Duodenal mucosa (tissue), 2 donors: ENCODE data around the gene PACSIN3.
"Not testable (repeated sequence)": the region's sequence is repeated elsewhere in the genome, so short reads cannot be mapped to it uniquely, and the experiment has no call there.

Experiments
- H3K27ac ChIP-seq: one replicate; pipeline ENCODE4 v1.7.0; 2013; ENCODE audit warnings: low read depth, low read length
- H3K27me3 ChIP-seq, 2 donors: one replicate each; pipeline ENCODE4 v1.7.0; 2013; ENCODE audit warnings: low read length in 2 of 2, control low read depth in 1 of 2; ENCODE audit not compliant: insufficient read depth in 2 of 2, control insufficient read depth in 1 of 2
- H3K36me3 ChIP-seq, 2 donors: one replicate each; pipeline ENCODE4 v1.7.0; 2013; ENCODE audit warnings: low read length in 2 of 2, control low read depth in 1 of 2; ENCODE audit not compliant: insufficient read depth in 2 of 2, control insufficient read depth in 1 of 2
- H3K4me1 ChIP-seq, 2 donors: one replicate each; pipeline ENCODE4 v1.7.0; 2013; ENCODE audit warnings: low read length in 2 of 2, control low read depth in 1 of 2; ENCODE audit not compliant: insufficient read depth in 2 of 2, control insufficient read depth in 1 of 2
- H3K4me3 ChIP-seq, 2 donors: one replicate each; pipeline ENCODE4 v1.7.0; 2013; ENCODE audit warnings: low read length in 2 of 2, low read depth in 1 of 2
- H3K9ac ChIP-seq, 2 donors: one replicate each; pipeline ENCODE4 v1.7.0; 2013; ENCODE audit warnings: low read length in 2 of 2, low read depth in 1 of 2
- H3K9me3 ChIP-seq, 2 donors: one replicate each; pipeline ENCODE4 v1.7.0; 2013; ENCODE audit warnings: low read length in 2 of 2, control low read depth in 1 of 2; ENCODE audit not compliant: control insufficient read depth in 1 of 2

Gene PACSIN3

DNA sequence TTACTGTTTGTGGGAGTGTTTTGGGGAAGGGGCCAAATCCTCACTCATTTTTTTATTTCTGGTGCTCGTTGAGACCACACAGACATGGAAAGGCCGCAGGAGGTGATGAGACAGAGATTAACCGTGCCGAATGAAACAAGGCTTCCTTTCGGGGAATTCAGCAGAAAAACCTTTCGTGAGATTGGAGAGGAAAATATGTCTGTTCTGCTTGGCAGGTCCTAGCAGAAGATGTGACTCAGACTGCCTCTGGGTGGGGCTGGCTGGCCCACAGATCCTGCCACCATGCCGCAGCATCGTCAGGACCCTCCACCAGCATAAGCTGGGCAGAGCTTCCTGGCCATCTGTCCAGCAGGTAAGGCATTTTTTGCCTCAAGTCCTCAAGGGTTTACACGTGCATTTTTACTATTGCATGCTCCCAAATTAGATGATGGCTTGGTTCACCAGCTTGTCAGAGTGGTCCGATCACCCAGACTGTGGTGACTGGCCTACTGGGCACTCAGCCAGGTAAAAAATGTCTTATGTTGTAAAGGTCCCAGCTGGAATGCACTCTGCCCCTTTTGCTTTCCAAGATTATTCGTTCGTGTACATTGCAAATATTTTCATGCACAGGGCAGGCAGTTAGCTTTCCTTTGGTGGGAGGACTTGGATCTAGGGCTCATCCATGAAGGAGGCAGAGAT is 30.0 kb upstream of the PACSIN3 start:
- H3K27me3 ChIP-seq: no peaks in the 10 kb centered on the region
- peaks cover 17 to 19% of the 10 kb centered on the region in 2 donors for H3K4me1 ChIP-seq
- H3K9me3 ChIP-seq: no peaks in the 10 kb centered on the region
- H3K9ac ChIP-seq: peak overlapping the region; percentile 87 to 90
- H3K4me3 ChIP-seq: peak overlapping the region; percentile 85 to 90
- peak overlapping the region; percentile 1 for H3K27ac ChIP-seq
- peaks cover 6 to 9% of the 10 kb centered on the region in 2 donors for H3K36me3 ChIP-seq

DNA sequence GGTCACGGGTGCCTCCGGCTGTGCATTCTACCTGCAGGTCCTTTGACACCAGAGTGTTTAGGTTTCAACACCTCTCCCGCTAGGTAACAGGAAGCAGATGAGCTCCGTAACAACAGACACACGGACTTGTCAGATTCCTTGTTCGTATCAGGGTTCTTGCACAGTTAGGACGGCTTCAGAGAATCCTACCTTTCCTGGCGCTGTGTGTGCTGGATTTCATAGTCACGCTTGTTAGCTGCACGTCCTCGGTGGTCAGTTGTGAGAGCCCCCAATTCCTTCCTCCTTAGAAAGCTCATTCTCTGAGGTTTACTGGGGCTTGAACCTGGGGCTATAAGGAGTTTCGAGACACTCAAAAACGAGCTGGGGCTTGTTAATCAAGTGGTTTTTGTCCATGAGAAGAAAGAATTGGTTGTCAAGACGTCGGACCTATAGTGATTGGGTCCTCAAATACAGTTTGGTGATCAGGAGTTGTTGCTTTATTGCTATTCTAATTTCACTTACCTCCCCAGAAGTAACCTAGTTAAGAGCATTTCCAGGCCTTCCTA is 29.2 kb upstream of the PACSIN3 start:
- H3K9me3 ChIP-seq: no peaks in the 10 kb centered on the region
- H3K36me3 ChIP-seq: peaks cover 4 to 7% of the 10 kb centered on the region in 2 donors
- no peaks in the 10 kb centered on the region for H3K27me3 ChIP-seq
- peaks cover 17 to 19% of the 10 kb centered on the region in 2 donors for H3K4me1 ChIP-seq
- H3K9ac ChIP-seq: peak overlapping the region; percentile 87 to 90
- peak overlapping the region; percentile 87 for H3K27ac ChIP-seq
- H3K4me3 ChIP-seq: peak overlapping the region; percentile 85 to 90

DNA sequence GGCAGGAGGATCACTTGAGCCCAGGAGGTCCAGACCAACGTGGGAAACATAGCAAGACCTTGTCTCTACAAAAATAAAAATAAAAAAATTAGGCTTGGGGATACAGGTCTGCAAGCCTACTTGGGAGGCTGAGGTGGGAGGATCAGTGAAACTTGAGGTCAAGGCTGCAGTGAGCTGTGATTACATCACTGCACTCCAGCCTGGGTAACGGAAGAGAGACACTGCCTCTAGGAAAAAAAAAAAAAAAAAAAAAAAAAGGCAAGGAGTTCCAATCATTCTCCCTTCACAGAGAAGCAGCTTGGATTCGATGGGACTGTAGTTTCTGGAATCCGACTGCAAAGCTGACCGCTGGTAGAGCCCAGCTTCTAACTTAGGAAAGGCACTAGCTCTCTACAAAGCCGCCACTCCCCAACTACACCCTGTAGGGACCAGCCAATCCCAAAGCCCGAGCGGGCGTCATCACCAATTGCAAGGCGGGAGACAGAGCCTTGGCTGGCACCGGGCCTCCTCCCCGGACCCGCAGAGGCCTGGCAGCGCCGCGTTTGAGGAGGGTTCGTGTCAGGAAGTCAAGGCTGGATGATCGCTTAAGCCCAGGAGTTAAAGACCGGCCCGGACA is 27.8 kb upstream of the PACSIN3 start:
- Histone ChIP-seq H3K4me1 (peaks cover 17 to 19% of the 10 kb centered on the region in 2 donors), H3K27ac (peak overlapping the region; percentile 90), H3K9me3 (no peaks in the 10 kb centered on the region), H3K27me3 (no peaks in the 10 kb centered on the region), H3K36me3 (peaks cover 0 to 4% of the 10 kb centered on the region in 2 donors), H3K9ac (peak overlapping the region; percentile 69 to 76), H3K4me3 (peak overlapping the region; percentile 85 to 90)

DNA sequence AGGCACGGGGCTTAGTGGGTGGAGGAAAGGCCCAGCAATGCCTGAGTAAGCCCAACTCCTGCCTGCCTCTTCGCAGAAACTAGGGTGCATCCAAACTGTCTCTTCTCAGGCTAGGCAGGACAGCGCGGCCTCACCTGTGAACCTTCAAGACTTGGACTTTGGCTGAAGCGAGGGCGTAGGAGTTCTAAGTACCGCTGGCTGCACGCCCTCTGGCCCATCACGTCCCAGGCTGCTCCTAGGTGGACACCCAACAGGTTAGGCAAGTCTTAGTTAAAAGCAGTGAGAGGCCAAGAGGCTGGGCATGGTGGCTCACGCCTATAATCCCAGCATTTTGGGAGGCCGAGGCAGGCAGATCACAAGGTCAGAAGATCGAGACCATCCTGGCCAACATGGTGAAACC is 26.7 kb upstream of the PACSIN3 start:
- no peak overlapping the region for H3K27ac ChIP-seq
- H3K36me3 ChIP-seq: peaks cover 0 to under 1% of the 10 kb centered on the region in 2 donors
- H3K27me3 ChIP-seq: no peaks in the 10 kb centered on the region
- no peak overlapping the region for H3K9ac ChIP-seq
- H3K4me3 ChIP-seq: no peak overlapping the region
- H3K4me1 ChIP-seq: peaks cover 17 to 19% of the 10 kb centered on the region in 2 donors
- H3K9me3 ChIP-seq: no peaks in the 10 kb centered on the region

DNA sequence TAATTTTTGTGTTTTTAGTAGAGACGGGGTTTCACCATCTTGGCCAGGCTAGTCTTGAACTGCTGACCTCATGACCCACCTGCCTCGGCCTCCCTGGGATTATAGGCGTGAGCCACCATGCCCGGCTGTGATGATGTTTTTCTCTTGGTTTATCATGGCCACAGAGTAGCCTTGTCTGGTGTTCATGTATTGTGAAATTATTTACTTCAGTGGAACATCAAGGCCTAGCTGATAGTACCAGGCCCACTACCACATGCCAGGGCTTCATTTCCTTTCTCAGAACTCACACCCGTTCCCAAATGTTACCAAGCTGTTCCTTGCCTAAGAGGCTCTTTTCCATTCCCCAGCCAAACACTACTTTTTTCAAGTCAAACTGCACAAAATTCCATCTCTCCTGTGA is 22.4 kb upstream of the PACSIN3 start:
- H3K27me3 ChIP-seq: no peaks in the 10 kb centered on the region
- H3K27ac ChIP-seq: no peak overlapping the region
- no peaks in the 10 kb centered on the region for H3K9me3 ChIP-seq
- no peaks in the 10 kb centered on the region for H3K36me3 ChIP-seq
- no peak overlapping the region for H3K4me3 ChIP-seq
- no peaks in the 10 kb centered on the region for H3K4me1 ChIP-seq
- no peak overlapping the region for H3K9ac ChIP-seq

DNA sequence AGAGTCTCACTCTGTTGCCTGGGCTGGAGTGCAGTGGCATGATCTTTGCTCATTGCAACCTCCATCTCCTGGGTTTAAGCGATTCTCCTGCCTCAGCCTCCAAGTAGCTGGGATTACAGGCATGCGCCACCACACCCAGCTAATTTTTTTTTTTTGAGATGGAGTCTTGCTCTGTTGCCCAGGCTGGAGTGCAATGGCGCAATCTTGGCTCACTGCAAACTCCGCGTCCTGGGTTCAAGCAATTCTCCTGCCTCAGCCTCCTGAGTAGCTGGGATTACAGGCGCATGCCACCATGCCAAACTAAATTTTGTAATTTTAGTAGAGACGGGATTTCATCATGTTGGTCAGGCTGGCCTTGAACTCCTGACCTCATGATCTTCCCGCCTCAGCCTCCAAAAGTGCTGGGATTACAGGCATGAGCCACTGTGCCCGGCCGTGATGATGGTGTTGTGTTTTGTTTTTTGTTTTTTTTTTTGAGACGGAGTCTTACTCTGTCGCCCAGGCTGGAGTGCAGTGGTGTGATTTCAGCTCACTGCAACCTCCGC is 21.8 kb upstream of the PACSIN3 start:
- H3K27me3 ChIP-seq, H3K36me3 ChIP-seq, H3K4me1 ChIP-seq, H3K4me3 ChIP-seq, H3K9me3 ChIP-seq, H3K27ac ChIP-seq, H3K9ac ChIP-seq: not testable (repeated sequence)

DNA sequence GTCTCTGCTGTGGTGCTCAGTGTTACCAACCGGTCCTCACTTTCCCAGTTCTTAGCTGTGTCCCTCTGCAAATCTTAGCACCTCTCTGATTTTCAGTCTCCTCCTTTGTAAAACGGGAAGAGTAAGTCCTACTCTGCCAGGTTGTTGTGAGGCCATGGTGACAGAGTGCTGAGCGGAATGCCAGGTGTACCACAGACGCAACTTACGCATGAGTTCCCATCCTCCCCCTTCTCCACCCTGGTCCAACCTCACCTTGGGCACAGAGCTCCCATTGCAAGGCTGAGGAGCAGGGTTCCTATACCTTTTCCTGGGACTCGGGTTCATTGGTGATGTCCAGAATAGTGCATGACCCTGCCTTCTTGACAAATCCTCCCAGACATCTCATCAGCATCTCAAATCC is 21.2 kb upstream of the PACSIN3 start:
- no peak overlapping the region for H3K4me3 ChIP-seq
- H3K9me3 ChIP-seq: no peaks in the 10 kb centered on the region
- H3K36me3 ChIP-seq: no peaks in the 10 kb centered on the region
- no peak overlapping the region for H3K9ac ChIP-seq
- no peaks in the 10 kb centered on the region for H3K4me1 ChIP-seq
- H3K27ac ChIP-seq: no peak overlapping the region
- no peaks in the 10 kb centered on the region for H3K27me3 ChIP-seq

DNA sequence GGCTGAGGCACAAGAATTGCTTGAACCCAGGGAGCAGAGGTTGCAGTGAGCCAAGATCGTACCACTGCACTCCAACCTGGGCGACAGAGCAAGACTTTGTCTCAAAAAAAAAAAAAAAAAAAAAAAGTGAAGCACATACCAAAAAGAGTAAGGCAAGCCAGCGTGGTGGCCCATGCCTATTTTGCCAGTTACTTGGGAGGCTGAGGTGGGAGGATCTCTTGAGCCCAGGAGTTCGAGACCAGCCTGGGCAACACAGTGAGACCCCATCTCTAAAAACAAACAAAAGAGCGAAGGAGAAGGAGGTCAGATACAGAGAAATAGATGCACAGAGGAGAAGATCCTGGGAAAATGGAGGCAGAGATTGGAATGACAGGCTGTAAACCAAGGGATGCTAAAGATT is 20.3 kb upstream of the PACSIN3 start:
- H3K9me3 ChIP-seq, H3K4me3 ChIP-seq, H3K36me3 ChIP-seq, H3K27ac ChIP-seq, H3K4me1 ChIP-seq, H3K9ac ChIP-seq, H3K27me3 ChIP-seq: not testable (repeated sequence)

DNA sequence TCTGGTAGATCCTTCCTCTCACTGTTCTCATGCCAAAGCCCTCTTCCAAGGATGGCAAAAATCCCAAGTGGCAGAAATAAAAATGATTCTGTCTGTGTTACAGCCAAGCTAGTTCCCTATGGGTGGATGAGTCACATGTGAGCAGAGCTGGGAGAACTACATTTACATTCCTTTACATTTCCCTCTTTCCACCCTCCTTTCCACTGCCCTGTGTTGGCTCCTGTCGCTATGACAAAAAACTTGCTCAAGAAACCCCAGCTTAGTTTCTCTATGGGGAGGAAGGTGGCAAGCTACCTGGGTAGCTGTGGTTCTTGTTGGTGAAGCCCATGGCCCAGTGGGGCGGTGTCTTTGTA is 18.4 kb upstream of the PACSIN3 start:
- Histone ChIP-seq H3K9ac (no peak overlapping the region), H3K27ac (no peak overlapping the region), H3K9me3 (no peaks in the 10 kb centered on the region), H3K4me1 (no peaks in the 10 kb centered on the region), H3K4me3 (no peak overlapping the region), H3K36me3 (no peaks in the 10 kb centered on the region), H3K27me3 (no peaks in the 10 kb centered on the region)

DNA sequence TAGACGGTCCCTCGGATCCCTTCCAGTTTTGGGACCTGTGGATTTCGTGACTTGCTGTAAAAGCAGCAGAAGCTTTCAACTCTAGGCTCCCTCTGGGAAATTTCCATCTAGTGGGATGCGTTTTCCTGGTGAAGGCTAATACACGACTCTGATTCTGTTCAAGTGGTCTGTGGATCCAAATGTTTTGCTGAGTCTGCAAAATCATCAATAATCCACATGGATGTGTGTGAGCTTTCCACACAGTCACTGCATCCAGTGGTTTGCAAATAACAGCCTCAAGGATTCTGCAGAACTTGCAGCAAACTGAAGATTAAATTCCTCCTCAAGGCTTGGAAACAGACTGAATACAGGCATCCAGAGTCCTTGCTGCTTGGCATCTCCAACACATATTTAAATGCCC is 16.3 kb upstream of the PACSIN3 start:
- no peak overlapping the region for H3K27ac ChIP-seq
- H3K4me1 ChIP-seq: no peaks in the 10 kb centered on the region
- no peak overlapping the region for H3K4me3 ChIP-seq
- H3K9me3 ChIP-seq: no peaks in the 10 kb centered on the region
- no peaks in the 10 kb centered on the region for H3K27me3 ChIP-seq
- no peak overlapping the region for H3K9ac ChIP-seq
- no peaks in the 10 kb centered on the region for H3K36me3 ChIP-seq
